ENCODE measurements around the gene LYRM9.
A peak's percentile ranks its signal among the peaks of the same experiment; 100 is the strongest.
"Not testable (repeated sequence)": the region's sequence is repeated elsewhere in the genome, so short reads cannot be mapped to it uniquely, and the experiment has no call there.

Gene LYRM9

DNA sequence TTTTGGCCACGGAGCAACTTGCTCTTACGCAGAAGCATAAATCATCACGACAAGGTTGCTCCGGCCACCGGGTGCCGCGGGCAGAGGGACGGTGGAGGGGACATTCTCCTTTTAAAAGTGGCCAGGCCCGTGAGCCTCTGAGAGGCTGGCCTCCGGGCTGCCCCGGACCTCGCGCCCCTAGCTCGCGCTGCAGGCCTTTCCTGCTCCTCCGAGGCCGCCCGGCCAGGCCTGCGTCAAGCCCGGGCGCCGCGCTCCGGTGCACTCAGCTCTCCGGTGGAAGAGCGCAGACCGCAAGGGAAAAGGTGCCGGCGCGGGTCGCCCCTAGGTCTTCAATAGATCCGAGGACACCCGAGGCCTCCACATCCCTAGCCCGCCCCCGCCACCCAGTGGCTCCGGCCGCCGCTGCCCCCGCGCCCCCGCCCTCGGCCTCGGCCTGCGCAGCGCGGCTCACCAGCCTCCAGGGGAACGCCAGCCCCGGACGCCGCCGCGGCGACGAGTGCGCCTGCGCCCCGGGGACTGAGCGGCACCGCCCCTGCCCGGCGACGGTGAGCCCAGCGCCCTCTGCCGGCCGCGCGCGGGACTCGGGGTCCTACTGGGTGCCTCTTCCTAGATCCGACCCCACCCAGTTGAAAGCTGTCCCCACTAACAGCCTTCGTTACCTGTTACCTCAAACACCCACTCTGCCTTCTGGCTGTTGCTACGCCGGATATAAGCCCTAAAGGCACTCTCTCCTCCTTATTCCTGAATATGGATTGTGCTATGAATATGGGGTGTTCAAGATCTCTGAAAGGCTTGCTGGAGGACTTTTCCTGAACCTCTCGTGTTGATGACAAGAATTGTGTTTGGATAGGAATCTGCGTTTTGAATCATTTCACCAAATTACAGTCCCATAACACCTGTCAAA, at the start of gene LYRM9:
LYRM9 (minus strand) TSS at position 500 of the 904 bp plus-strand sequence. CDS start 10,671 bp downstream, outside the sequence.
- DNase-seq (ENCODE audit: low read depth): peak; percentile 86

GRCh38 chr17:27940503-27941428, 47.6 kb upstream of the LYRM9 start:
- no peak for DNase-seq (ENCODE audit: low read depth)

DNA sequence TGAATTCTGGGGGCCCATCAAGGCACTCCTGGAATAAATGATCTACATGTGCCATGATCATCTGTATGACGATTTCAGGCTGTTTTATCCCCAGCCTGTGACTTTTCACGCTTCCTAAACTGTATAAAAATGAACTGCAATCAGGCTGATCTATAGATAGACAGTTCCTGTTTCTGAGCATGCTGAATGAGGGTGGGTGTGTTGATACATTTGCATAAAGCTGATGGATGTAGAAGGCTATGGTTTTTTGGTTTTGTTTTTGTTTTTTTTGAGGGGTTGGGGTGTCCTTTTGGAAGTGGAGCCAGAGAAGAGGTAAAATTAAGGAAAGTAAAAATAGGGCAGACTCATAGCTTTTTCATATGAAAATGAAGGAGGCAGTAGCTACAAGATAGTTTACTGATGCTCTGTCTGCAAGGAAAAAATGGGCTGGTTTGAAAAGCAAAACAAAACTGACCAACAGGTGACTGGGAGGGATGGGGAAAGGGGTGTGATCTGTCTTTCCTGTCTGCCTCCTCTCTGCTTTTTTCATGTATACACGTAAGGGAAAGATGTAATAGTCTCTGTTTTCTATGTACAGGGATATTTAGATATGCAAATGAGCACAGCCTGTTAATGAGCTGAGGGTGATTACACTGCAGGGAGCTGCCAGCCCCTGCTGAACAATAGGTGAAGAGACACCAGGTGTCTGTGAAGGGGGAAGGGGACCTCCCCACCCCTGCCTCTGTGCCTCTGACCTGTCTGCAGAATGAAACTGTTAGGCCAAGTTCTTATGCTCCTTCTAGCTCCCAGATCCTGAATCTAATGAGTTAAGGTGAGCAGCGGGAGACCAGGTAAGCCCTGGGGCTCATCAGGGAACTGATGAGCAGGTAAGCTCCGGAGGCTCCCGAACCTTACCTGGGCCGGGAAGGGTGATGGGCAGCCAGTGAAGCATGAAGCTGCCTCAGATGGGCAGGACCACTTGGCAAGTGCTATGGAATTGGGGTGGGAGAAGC, 46.6 kb upstream of the LYRM9 start:
- DNase-seq (ENCODE audit: low read depth): no peak

DNA sequence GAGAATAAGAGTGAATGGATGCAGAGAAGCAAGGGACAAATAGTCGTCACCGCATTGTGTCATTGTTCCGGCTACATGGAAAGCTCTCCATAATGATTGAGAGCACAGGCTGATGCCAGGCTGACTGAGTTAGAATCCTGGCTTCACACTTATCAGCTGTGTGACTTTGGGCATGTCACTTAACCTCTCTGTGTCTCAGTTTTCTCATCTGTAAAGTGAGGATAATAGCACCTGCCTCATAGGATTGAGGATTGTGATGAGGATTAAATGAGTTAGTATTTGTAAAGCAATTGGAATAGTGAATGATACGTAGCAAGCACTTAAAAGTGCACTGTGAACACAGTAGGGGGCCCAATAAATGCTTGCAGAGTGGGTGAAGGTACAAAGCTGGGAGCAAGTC, 45.7 kb upstream of the LYRM9 start:
- no peak for DNase-seq (ENCODE audit: low read depth)

- DNase-seq (ENCODE audit: low read depth): no peak
Measured at GRCh38 chr17:27938241-27938640, 45.1 kb upstream of the LYRM9 start.

DNA sequence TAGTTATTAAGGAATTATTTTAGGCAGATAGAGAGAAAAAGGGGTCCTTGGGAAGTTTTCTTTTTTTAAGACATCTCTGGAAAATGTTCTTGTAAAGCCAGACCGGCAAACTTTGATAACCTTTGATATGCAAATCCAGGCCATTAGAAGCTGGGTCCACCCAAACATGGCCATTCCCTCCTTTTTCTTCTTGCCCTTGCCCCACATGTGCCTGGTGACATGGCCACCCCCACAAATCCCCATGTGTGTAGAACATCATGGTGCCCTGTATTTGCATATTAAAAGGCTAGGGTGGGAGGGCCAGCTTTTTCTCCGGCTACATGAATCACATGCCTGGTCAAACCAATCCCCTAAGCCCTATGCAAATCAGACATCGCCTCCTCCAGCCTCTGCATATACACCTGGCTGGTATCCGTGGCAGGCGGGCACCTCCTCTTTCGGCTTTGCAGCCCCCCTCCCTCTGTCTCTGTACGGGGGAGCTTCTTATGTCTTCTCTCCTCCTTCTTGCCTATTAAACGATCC, 43.9 kb upstream of the LYRM9 start:
- DNase-seq (ENCODE audit: low read depth): no peak

DNA sequence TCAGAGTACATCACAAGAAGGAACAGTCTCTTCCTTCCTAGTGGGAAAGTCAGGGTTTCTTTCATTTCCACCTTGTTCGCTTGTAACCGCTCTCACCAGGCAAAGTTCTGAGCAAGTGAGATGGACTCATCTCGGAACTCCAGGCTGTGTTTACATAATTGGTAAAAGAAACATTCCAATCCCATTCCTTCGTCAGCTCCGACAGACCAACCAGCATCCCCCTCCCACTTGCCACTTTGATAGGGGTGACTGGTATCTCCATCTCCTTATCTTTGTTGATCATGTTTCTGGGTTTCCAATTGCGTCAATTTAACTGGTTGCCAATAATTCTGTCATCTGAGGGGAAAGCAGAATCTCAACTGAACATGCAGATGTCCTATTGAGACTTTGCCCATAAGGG, 36.8 kb upstream of the LYRM9 start:
- no peak for DNase-seq (ENCODE audit: low read depth)

DNA sequence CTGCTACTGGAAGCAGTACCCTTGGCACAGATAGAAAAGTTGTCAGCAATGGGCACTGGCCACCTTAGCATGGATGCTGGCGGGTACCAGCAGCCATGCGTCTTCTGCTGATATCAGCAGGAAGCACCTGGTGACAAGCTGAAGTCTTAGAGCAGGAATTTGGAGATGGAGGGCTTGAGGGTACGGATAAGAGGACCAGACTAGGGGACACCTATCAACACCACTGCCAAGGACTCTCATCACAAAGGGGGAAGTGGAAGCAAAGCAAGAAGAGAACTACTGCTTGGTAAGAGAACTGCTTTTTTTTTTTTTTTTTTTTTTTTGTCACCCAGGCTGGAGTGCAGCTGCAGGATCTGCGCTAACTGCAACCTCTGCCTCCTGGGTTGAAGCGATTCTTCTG, 35.4 kb upstream of the LYRM9 start:
- no peak for DNase-seq (ENCODE audit: low read depth)

- no peak for DNase-seq (ENCODE audit: low read depth)
Measured at GRCh38 chr17:27927781-27928180, 34.6 kb upstream of the LYRM9 start.

DNA sequence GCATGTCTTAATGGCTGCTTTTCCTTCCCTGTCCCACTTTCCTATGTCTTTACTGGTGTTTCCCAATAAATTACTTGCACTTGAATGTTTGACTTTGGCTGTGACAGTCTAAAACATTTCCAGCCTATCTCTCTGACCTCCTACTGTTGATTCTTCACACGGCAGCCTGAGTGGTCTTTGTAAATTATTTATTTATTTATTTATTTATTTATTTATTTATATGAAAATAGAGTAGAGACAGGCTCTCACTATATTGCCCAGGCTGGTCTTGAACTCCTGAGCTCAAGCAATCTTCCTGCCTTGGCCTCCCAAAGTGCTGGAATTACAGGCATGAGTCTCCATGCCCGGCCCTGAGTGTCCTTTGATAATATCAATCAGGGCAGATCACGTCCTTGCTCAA, 28.4 kb upstream of the LYRM9 start:
- no peak for DNase-seq (ENCODE audit: low read depth)

DNA sequence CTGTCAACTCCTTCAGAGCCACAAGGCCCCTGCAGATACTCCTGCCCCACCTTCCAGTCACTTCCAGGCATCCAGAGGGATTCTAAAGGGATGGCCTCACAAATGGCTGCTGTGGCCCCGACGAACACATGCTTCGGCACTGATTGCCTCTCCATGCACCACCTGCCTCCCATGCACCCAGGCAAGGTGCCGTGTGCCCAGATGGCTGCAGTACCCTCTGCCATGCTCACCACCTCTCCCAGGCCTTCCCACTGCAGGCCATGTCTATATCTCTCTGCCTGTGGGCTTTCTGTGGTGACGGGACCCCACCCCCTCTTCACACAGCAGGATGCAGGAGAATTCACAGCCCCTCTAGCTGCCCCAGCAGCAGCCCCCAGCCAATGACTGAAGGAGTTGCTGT, 27.9 kb upstream of the LYRM9 start:
- DNase-seq (ENCODE audit: low read depth): no peak

- DNase-seq (ENCODE audit: low read depth): no peak
Measured at GRCh38 chr17:27920569-27920968, 27.4 kb upstream of the LYRM9 start.

DNA sequence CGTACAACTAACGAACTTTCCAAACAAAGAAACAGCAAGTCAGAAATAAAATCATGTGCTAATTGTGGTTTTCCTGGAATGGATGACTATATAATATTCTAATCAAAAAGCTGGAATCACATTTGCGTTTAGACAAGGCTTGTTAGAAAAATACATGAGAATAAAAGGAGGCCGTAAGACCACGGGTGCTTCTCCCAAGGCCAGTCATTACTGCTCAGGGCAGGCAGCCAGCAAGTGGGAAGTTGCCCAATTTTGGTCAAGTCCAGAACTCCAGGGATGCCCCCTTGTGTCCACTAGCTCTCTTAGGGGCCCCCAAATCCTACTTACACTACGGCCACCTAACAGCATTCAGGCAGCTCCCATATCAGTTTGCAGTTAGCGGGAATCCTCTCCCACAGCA, 25.9 kb upstream of the LYRM9 start:
- DNase-seq (ENCODE audit: low read depth): no peak

DNA sequence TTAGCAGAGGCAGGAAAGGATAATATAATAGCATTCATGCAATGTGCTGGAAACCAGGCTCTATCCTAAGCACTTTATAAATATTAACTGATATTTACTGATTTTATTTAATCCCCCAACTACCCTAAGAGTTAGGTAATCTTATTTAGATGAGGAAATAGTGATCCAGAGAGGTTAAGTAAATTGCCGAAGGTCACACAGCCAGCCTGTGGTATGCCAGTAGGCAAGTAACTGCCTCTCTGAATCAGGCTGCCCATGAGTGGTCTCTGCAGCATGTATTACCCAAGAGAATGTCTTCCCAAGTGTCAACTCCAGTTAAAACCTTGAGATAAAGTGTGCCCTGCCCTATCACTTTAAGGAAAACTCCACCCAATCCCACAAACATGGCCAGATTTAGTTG, 25.3 kb upstream of the LYRM9 start:
- no peak for DNase-seq (ENCODE audit: low read depth)

DNA sequence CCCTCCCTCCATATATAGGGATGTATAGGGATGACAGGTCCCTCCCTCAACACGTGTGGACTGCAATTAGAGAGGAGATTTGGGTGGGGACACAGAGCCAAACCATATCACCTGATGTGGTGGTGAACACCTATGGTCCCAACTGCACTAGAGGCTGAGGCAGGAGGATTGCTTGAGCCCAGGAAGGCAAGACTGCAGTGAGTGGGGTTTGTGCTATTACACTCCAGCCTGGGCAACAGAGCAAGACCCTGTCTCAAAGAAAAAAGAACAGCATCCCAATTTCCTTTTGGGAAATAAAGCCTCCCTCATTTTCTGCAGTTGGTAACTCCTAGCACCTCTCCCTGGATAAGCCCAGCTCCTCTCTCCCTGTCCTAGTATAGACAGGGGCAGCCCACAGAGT, 23.8 kb upstream of the LYRM9 start:
- DNase-seq (ENCODE audit: low read depth): no peak

- DNase-seq (ENCODE audit: low read depth): no peak
Measured at GRCh38 chr17:27915709-27916108, 22.5 kb upstream of the LYRM9 start.

- no peak for DNase-seq (ENCODE audit: low read depth)
Measured at GRCh38 chr17:27914382-27914781, 21.2 kb upstream of the LYRM9 start.

DNA sequence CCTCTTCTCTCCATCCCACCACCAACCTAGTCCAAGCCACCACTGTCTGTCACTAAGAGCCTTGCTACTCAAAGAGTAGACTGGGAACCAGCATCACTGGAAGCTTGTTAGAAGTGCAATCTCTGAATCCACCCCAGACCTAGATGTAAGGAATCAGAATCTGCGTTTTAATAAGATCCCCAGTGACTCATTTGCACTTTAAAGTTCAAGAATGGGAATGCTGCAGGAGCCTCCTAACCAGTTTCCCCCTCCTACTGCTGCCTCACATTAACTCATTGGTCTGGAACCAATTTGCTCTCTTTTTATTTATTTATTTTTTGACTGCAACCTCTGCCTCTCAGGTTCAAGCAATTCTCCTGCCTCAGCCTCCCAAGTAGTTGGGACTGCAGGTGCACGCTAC, 19.8 kb upstream of the LYRM9 start:
- DNase-seq (ENCODE audit: low read depth): no peak

GRCh38 chr17:27912299-27912698, 19.1 kb upstream of the LYRM9 start:
- DNase-seq (ENCODE audit: low read depth): not testable (repeated sequence)

DNA sequence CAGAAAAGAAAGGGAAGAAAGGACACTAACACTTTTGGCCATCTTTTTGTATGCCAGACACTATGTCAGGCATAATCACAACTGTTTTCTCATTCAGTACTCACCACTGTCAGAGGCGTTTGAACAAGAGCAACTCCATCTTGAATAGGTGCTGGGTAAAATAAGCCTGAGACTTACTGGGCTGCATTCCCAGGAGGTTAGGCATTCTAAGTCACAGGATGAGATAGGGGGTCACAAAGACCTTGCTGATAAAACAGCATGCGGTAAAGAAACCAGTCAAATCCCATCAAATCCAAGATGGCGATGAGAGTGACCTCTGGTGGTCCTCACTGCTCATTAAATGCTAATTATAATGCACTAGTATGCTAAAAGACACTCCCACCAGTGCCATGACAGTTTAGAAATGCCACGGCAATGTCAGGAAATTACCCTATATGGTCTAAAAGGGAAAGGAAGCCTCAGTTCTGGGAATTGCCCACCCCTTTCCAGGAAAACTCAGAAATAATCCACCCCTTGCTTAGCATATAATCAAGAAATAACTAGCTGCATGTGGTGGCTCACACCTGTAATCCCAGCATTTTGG, 14.9 kb upstream of the LYRM9 start:
- no peak for DNase-seq (ENCODE audit: low read depth)

DNA sequence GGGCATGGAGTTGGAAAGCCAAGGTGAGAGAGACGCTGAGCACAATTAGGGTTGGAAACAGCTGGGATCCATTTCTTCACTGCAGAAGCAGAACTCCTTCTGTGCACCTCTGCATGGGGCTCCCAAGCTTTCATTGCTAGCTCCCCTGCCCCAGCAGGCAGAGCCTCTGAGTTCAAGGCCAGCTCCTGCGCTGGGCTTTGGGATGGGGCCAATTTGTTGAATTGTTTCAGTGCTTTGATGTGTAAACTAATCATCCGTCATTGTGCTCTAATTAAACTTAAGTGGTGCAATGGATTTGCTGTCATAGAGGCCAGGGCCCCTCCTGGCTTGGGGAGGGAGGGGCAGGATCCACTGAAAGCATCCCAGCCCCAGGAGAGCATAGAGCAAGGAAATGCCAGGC, 13.5 kb upstream of the LYRM9 start:
- no peak for DNase-seq (ENCODE audit: low read depth)

All from stimulated activated CD8-positive, alpha-beta memory T cell treated with anti-CD3 and anti-CD28 coated beads, Interleukin-15, amount 100 ng/mL, for 1 hour (primary cell).